HG03196 (cell line): Measurements from ENCODE around the gene DHX58.
"Not testable (repeated sequence)": the region's sequence is repeated elsewhere in the genome, so short reads cannot be mapped to it uniquely, and the experiment has no call there.

Experiments
- ATAC-seq: cut with Tn5 transposase; IDR thresholded peaks from one replicate; pipeline ENCODE4 v1.9.1; 2021; ENCODE audit not compliant: unreplicated experiment

Gene DHX58

DNA sequence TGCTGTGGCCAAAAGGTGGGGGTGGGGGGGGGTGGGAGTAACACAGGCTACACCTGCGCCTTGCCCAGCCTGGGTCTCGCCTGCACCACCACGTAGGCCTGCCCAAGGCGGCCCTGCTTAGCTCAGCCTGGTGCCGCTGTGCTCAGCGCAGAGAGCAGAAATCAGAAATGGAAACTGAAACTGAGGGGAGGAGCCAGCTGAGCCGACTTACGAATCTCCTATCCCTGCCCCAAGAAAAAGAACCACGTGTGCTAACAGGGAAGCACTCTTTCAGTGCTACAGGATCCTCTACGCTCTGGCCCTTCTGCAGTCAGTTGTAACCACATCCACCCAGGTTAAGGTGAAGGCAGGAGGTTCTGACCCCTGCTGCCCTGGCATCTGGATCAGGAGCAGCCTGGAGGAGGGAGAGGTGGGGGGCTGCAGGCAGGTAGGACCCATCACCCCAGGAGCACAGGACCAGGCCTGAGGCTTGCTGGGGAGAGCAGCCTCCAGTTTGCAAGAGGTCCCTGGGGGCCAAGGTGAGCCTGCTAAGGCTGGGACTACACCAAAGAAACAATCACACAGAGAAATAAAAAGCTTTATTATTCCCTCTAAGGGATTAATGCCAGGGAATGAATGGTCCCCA lies at the start of gene DHX58:
TSS of gene DHX58 (minus strand) at position 163 of the 625 bp plus-strand sequence. CDS start 822 bp downstream, outside the sequence.
- ATAC-seq: peak; percentile 46

DNA sequence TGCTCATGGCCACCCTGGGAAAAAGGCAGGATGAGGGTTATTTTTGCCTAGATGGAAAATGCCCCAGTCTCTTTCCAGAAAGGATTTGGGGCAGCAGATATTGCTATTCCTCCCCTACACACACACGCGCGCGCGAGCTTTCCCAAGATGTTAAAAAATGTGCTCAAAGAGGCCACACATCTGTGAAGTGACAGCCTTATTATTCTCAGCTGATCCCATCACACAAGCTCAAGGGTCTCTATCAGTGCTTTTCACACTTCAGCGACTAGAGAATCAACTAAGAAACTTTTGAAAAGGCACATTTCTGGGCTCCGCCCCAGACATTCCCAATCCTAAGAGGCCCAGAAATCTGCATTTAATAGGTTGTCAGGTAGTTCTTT lies 48.0 kb upstream of the DHX58 start:
- ATAC-seq: no peak

DNA sequence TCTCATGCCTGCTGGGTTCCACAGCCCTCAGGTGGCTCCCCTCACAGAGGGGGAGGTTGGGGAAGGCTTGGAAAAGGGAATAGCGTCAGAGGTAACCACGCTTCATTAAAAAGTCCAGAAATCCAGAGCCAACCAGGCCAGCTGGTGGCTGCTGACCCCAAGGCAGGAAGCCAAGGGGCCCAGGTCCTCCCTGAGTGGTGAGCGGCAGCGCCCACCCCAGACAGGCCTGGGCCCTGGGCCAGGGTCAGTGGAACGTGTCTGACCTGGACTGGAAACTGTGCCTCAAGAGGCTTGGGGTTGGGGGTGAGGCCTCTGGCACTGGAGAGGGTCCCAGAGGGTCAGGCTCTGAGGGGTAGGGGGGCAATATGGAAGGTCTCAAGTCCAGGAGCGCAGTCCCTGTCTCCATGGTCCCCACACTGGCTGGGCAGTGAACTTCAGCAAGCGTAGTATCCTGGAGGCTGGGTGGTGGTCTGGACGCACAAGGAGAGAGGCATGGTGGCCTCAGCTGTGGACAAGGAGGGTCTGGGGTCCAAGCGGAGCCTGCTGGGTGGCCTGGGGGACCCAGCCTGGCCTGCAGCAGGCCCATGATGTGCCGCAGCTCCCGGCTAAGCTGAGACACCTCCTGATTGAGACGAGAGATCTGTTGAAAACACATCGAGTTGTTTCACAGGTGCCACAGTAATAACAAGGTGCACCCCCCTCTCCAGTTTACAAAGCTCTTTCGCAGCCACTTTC lies 47.4 kb upstream of the DHX58 start:
- no peak for ATAC-seq

DNA sequence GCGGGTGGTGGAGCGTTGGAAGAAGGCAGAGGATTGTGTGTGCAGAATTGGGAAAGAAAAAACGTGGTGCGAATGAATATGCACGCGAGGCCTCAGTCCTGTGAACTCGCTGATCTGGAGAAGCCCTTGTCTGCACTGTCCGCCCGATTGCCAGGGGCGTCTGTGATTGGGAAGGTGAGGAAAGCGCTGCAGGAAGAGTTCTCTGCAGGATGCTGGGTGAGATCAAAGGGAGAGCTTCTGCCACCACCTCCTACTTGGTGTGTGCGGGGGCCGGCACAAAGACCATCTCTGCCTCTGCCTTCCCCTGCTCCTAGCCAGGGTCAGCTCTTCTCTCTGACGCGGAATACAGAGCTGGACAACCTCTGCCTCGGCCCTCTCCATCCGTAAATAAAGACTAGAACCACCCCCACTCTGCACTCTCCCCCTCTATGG lies 43.1 kb upstream of the DHX58 start:
- ATAC-seq: no peak

DNA sequence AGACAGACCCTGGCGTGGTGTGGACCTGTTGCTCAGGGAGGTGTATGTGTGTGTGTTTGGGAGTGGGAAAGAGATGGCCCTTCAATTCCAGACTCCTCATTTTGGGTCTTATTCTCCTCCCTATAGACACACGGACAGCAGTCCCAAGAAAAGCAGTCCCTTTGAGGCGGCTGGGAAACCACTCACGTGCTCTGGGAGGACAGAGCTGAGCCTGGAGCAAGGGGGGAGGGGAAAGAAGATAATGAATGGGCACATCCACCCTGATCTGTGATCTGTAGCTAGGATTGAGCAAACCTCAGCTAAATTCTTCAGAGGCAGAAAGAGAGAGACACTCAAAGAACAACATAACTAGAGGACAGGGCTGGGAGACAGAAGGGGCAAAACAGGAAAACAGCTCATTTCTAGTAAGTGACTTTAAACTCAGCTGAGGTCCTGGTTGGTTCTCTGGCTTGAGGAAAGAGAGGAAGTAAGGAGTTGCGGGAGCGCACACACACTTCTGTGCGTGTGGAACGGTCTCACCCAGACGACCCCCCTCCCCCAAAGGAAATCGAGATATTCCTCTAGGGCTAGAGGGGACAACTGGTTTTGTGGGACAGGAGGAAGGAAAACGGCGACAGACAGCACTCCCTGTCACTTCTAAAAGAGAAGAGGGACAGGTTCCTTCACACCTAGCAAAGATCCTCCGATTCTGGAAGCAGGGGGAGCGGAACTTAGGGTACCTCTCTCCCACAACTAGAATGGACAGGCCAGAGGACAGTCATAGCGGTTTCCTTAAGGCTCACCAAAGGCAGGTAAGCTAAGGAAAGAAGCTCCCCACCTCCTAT lies 41.6 kb upstream of the DHX58 start:
- ATAC-seq: no peak

DNA sequence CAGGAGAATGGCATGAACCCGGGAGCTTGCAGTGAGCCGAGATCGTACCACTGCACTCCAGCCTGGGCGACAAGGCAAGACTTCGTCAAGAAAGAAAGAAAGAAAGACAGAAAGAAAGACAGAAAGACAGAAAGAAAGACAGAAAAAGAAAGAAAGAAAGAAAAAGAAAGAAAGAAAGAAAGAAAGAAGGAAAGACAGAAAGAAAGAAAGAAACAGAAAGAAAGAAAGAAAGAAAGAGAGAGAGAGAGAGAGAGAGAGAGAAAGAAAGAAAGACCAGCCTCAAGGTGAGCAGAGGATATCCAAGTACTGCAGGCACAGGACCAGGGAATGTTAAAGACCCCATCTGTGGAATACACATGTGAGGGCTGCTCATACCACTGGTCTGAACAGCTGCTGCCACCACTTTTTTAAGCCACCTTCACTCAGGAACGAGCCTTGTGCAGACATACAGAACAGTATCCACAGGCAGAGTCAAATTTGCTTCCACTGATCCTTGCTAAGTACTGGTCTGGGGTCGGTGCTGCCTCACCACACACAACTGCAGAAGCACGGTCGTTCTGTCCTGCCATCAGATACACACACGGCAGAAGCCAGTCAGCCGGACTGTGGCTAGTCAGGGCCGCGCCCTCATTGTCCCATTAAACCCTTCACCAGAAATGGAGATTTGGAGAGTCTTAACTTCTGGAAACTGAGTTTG lies 34.5 kb upstream of the DHX58 start:
- ATAC-seq: no peak

DNA sequence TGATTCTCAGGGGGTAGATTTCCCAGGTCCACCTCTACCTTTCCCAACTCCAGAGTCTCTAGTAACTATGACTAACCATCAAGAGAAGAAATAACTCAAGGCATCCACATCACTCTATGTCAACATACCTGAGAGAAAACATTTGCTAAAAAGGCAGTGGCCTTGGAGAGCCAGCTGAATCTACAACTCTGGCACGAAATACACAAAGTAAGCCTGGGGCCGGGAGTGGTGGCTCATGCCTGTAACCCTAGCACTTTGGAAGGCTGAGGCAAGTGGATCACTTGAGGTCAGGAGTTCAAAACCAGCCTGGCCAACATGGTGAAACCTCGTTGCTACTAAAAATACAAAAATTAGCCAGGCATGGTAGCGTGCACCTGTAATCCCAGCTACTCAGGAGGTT lies 30.6 kb upstream of the DHX58 start:
- ATAC-seq: not testable (repeated sequence)

DNA sequence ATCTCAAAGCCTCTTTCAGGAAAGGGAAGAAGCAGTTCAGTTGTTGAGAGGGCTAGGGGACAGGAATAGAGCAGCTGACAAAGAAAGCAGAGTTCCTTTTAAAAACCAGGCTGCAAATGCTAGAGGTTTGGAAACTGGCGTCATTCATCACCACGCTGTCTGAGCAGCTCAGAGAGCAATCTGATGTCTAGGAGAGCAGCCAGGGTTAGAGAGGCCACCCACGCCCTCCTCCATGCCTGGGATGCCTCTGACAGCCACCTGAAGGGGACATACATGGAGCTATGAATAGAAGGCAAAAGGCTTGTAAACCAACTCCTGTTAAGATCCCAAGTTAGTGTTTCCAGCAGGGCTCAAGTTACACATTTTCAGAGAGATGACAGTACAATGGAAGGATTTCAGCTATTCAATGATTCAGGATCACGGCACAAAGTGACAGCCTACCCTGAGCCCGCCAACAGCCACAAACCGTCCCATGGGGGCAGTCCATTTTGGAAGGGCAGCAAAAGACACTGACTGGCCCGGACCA lies 29.9 kb upstream of the DHX58 start:
- no peak for ATAC-seq

DNA sequence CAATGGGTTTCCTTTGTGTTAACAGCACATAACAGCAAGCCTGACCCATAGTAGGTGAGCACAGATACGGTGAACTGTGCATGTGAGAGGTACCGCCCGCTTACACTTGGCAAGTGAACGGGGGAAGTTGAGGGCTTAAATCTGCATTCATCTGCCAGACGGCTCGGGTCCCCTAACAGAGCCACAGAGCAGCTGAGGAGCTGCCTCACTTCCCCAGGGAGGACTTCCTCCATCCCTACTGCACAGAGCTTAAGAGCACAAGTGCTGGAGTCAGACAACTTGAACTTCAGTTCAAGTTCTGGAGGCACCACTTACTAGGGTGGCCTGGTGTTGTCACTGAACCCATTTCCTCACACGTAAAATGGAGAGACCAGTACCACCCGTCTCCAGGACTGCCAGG lies 28.9 kb upstream of the DHX58 start:
- ATAC-seq: no peak

DNA sequence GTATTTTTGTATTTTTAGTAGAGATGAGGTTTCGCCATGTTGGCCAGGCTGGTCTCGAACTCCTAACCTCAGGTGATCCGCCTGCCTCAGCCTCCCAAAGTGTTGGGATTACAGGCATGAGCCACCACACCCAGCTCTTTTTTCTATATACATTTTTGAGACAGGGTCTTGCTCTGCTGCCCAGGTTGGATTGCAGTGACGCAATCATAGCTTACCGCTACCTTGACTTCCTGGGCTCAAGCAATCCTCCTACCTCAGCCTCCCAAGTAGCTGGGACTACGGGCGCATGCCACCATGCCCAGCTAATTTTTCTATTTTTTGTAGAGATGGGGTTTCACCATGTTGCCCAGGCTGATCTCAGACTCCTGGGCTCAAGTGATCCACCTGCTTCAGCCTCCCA lies 28.2 kb upstream of the DHX58 start:
- not testable (repeated sequence) for ATAC-seq

DNA sequence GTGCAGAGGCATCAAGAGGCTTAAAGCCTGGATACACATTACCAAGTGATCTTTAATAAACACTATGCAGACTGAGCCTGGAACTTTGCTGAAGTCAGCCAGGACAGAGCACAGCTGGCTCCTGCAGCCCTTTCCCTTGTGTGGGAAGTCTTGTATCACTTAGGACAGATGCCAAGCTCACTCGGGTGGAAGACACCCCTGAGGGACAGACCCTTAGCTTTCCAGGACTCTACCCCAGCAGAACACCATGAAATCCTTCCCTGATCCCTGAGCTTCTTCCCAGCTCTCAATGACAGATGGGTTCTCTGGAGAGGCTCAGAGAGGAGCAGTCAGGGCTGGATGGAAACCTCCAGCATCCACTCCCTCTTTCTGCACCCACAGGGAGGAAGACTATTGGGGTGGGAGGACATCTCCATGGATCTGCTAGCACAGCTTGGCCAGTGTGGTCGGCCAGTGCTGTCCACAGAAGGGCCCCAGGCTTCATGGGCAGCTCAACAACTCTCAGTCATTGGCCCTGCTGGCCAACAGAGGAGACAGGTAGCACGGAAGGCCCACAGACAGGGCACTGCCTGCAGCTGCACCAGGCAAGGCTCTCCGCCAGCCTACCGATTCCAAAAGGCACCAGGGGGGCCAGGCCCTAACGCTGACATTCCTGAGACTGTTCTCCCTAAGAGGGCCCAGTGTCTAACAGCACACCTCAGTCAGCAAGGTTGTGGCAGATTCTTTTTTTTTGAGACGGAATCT lies 26.4 kb upstream of the DHX58 start:
- ATAC-seq: no peak

DNA sequence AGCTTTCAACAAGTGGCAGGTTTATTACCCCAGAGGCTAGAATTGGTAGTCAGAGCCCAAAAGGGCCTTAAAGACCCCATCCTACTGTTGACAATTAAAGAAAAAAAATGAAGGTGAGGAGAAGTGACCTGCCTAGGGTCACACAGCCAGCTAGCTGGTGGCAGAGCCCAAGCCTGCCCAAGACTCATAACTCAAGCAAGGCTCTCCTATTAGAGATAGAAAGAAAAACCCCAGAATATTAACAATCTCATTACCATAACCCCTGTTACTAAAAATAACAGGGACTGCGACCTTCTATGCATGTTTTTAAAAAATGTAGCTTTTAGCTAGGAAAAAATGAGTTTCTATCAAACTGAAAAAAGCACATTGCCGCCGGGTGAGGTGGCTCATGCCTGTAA lies 24.1 kb upstream of the DHX58 start:
- no peak for ATAC-seq

DNA sequence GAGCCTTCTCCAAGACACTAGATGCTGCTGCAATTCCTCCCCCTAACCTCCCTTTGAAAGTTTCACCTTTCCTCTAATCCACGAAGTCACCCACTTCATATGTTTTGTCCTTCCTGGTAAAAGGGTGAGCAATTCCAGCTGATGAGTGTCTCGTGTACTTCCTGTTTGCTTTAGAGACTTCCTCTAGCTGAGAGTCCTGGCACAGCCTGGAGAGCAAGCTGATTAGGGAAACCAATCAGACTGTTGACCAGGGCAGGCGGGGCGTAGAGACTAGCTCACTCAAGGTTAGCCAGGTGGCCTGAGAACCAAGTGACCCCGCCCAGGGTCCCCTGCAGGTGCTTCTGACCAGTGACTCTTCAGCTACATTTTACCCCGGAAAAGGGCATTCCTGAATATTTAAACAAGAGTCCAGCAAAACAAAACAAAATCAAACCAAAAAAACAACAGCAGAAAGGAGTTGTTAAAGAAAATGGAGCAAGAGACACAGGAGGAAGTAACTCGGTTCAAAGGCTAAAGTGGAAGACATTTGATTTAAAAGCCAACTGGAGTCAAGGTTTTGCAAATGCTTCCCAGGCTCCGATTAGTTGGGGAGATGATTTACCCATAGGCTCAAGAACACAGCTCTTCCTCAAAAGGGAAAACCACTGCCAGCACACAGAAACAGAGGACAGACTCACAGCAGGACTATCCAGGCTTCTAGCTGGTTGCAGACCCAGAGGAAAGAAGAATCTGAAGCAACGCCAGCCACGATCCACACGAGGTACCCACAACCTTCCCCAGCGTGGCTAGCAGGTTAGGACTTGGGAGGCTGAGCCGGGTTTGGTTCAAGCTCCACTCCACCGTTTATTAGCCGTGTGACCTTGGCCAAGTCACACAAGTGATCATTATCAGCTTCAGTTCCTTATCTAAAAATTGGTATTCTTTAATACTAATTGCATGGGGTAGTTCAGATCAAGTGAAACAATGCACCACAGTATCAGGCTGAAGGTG lies 23.4 kb upstream of the DHX58 start:
- ATAC-seq: no peak

DNA sequence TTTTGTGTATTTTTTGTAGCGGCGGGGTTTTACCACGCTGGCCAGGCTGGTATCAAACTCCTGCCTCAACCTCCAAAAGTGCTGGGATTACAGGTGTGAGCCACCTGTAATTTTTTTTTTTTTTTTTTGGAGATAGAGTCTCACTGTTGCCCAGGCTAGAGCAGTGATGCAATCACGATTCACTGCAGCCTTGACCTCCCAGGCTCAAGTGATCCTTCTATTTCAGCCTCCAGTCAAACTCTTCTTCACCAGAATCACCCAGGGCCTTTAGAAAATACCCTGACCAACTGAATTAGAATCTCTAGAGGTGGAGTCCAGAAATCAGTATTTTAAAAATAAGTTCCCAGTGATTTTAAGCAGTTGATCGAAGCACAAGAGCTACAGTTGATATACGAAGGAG lies 22.6 kb upstream of the DHX58 start:
- ATAC-seq: no peak

DNA sequence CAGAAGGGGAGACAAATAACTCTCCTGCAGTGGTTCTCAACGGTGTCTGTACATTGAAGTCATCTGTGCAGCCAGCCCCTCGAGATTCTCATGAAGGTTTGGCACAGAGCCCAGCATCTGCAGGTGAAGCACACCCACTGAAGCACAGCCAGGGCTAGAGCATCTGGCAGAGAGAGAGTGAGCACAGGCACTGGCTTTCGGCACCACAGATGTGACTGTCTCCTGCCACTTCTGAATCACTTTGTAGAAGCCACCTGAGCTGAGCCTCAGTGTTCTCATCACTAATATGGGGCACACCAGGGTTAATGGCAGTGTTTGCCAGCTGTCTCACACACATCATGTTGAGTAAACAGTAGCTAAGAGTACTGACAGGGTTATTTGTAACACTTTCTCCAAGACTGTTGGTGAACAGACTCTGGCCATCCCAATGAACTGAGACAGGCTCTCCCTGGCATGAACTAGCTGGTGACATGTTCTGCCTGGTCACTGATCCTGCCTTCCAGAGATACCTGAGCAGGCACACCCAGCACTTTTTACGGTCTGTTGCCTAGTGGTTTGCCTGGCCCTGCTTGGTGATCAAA lies 21.0 kb upstream of the DHX58 start:
- ATAC-seq: no peak

DNA sequence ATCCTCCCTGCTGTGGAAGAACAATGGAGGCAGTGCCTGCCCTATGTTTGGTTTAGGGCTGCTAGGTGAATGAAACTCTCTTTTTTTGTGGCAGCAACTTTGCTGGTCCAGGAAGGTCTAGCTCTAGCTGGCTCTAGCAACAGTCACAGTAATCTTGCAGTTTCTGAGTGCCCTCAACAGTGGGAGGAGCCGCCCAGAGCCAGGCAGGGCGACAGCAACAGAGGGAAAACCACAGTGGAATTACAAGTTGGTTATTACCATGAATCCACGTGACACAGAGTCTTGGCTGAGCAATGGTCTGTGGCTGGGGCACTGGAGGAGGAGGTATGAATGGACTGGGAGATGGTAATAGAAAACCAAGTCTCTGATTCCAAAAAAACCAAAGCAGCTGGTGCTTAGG lies 20.4 kb upstream of the DHX58 start:
- no peak for ATAC-seq

DNA sequence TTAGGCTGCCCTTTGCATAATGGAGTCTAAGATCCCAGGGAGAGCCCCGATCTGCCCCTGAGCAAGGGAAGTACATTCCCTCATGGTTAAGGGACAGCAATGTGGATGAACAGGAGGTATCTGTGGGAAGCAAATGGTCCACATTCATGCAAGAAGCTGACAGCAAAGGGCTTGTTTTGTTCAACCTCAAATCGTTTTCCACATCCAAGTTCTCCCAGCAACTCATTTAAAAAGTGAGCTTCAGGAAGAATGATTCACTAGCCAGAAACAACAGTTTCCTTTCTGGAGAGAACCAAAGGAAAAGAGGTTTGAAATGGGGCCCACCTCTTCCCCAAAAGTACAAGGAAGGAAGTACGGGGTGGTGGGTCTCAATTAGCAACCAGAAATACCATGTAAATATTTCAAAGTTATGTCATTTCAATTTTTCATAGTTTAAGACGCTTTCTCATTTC lies 19.5 kb upstream of the DHX58 start:
- no peak for ATAC-seq

DNA sequence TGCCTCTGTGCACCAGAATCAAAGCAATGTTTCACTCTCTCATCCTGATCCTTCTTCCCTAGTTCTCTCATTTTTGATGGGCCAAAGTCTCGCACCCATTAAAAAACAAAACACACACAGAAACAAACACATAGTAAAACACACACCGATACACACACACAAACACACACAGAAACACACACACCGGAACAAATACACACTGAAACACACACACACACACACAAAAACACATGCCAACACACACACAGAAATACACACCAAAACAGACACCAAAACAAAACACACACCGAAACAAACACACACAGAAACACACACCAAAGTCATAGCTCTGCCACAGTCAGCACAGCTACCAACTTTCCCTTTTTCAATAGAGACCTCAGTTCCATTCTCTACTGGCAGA lies 18.7 kb upstream of the DHX58 start:
- no peak for ATAC-seq
